IPS DF 6.9 (cell line): Measurements from ENCODE around the gene TSPAN9.

Experiments
- DNase-seq: peaks from one replicate; pipeline ENCODE4 v3.0.0-alpha.2; 2013; ENCODE audit warnings: low read depth, low spot score
- H3K27ac ChIP-seq: one replicate; pipeline ENCODE4 v1.5.1; 2013; ENCODE audit warnings: low read length, control low read depth
- H3K27me3 ChIP-seq: 2 replicates; pipeline ENCODE4 v1.6.1; 2013; ENCODE audit warnings: mild to moderate bottlenecking, low read length; ENCODE audit not compliant: control insufficient read depth, insufficient read depth
- H3K36me3 ChIP-seq: 2 replicates; pipeline ENCODE4 v1.6.1; 2013; ENCODE audit warnings: low read length; ENCODE audit not compliant: control insufficient read depth, insufficient read depth
- H3K4me1 ChIP-seq: 2 replicates; pipeline ENCODE4 v1.6.1; 2013; ENCODE audit warnings: low read length; ENCODE audit not compliant: control insufficient read depth, insufficient read depth
- H3K4me3 ChIP-seq: 2 replicates; pipeline ENCODE4 v1.5.1; 2013; ENCODE audit warnings: mild to moderate bottlenecking, low read length
- H3K9me3 ChIP-seq: 2 replicates; pipeline ENCODE4 v1.6.1; 2013; ENCODE audit warnings: low read length, inconsistent platforms; ENCODE audit not compliant: control insufficient read depth, insufficient read depth
- WGBS: extraction: QIAGEN DNeasy Blood & Tissue Kit; methylation state at CpG from one replicate; pipeline ENCODE4 v1.1.7; 2013; ENCODE audit warnings: mixed read lengths, missing lambda C conversion rate; ENCODE audit not compliant: insufficient read length, insufficient coverage; 5-methylcytosine and 5-hydroxymethylcytosine counted together

The TSPAN9 gene

GRCh38 chr12:3224530-3224903 lies 147.3 kb downstream of the TSPAN9 start:
- H3K27ac ChIP-seq, result no peak overlapping the region
- H3K36me3 ChIP-seq, result no peaks in the 10 kb centered on the region
- no peaks in the 10 kb centered on the region for H3K9me3 ChIP-seq
- peaks cover 7% of the 10 kb centered on the region for H3K4me1 ChIP-seq
- WGBS, result no CpG with 5 or more reads among the region's 19 CpGs
- H3K4me3 ChIP-seq, result no peak overlapping the region
- no peaks in the 10 kb centered on the region for H3K27me3 ChIP-seq
- DNase-seq, result no peak

DNA sequence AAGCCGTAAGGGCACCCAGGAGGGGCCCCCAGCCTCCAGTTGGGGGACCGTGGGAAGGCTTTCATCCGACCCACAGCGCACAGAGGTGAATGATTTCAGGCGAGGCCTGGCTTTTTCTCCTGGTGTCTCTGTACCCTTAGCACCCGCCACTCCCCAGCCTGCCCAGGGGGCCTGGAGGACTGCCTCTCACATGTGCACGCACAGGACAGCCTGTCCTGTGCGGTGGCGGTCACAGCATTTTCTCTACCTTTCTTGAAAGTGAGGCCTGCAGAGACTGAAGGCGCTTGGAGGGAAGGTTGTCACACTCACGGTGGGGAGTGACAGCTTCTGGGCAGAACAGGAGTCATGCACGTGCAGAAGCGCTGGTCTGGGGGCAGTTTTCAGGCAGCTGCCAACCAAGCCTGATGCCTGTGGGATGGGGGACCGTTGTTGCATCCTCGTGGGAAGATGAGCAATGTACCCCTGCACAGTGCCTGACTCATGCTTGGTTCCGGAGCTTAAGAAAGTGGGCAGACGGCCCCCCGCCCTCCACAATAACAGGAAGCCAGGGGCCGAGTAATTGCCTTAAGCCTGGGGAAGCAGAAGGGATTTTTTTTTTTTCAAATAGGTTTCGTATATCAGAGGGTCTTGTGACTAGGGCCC lies 148.1 kb downstream of the TSPAN9 start:
- DNase-seq, result no peak
- Histone ChIP-seq H3K4me3 (no peak overlapping the region), H3K4me1 (peaks cover 7% of the 10 kb centered on the region)

DNA sequence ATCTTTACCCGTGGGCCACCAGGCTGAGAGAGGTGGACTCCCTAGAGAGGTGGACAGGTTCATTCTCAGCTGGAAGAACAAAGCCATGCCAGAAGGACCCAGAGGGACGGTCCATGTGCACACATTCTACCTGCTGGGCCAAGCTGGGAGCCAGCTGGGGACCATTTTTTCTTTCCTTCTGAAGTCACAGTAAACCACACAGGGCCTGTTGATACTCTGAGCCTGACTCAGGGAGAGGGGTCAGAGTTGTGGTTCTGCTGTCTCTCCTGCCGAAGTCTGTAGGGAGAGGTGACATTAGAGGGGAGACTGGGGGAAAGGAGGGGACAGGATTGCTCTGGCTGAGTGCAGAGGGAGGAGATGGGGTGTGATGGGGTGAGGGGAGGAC lies 148.6 kb downstream of the TSPAN9 start:
- no CpG with 5 or more reads among the region's 3 CpGs for WGBS
- H3K9me3 ChIP-seq, result no peaks in the 10 kb centered on the region
- H3K36me3 ChIP-seq, result no peaks in the 10 kb centered on the region
- DNase-seq, result no peak
- no peaks in the 10 kb centered on the region for H3K27me3 ChIP-seq
- no peak overlapping the region for H3K27ac ChIP-seq
- peaks cover 7% of the 10 kb centered on the region for H3K4me1 ChIP-seq
- H3K4me3 ChIP-seq, result no peak overlapping the region

More for the DNA sequence above, 148.1 kb downstream of the TSPAN9 start:
- Histone ChIP-seq H3K36me3 (no peaks in the 10 kb centered on the region), H3K27me3 (no peaks in the 10 kb centered on the region), H3K27ac (no peak overlapping the region), H3K9me3 (no peaks in the 10 kb centered on the region)
- no CpG with 5 or more reads among the region's 20 CpGs for WGBS

GRCh38 chr12:3226264-3226663 lies 149.1 kb downstream of the TSPAN9 start:
- no peak for DNase-seq
- Histone ChIP-seq H3K36me3 (no peaks in the 10 kb centered on the region), H3K4me1 (peaks cover 9% of the 10 kb centered on the region), H3K9me3 (no peaks in the 10 kb centered on the region), H3K27ac (no peak overlapping the region), H3K4me3 (no peak overlapping the region), H3K27me3 (no peaks in the 10 kb centered on the region)
- WGBS, result no CpG with 5 or more reads among the region's 3 CpGs

- H3K4me3 ChIP-seq, result no peak overlapping the region
- H3K4me1 ChIP-seq, result peaks cover 13% of the 10 kb centered on the region
- no peaks in the 10 kb centered on the region for H3K27me3 ChIP-seq
- H3K36me3 ChIP-seq, result no peaks in the 10 kb centered on the region
- H3K9me3 ChIP-seq, result no peaks in the 10 kb centered on the region
- WGBS, result no CpG with 5 or more reads among the region's 17 CpGs
- DNase-seq, result no peak
- no peak overlapping the region for H3K27ac ChIP-seq
These were observed 150.1 kb downstream of the TSPAN9 start for GRCh38 chr12:3227076-3227975.

DNA sequence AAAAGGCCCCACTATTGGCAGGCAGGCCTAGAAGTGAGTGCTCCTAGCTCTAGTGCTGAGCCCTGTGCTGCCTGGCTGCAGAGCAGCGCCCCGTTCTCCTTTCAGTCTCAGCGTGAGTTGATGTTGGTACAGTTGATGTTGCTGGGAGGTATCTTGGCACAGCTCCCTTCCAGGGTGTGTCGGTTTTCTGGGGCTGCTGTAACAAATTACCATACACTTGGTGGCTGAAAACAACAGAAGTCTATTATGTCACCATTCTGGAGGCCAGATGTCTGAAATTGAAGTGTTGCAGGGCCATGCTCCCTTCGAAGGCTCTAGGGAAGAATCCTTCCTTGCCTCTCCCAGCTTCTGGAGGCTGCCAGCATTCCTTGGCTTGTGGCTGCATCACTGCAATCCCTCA lies 151.4 kb downstream of the TSPAN9 start:
- Histone ChIP-seq H3K27me3 (no peaks in the 10 kb centered on the region), H3K4me3 (no peak overlapping the region), H3K36me3 (no peaks in the 10 kb centered on the region), H3K4me1 (peaks cover 13% of the 10 kb centered on the region), H3K27ac (no peak overlapping the region), H3K9me3 (no peaks in the 10 kb centered on the region)
- DNase-seq, result no peak
- WGBS, result no CpG with 5 or more reads among the region's 5 CpGs

GRCh38 chr12:3229577-3229976 lies 152.4 kb downstream of the TSPAN9 start:
- no peaks in the 10 kb centered on the region for H3K27me3 ChIP-seq
- no peaks in the 10 kb centered on the region for H3K9me3 ChIP-seq
- no peak overlapping the region for H3K4me3 ChIP-seq
- no peak for DNase-seq
- no peaks in the 10 kb centered on the region for H3K36me3 ChIP-seq
- WGBS, result no CpG with 5 or more reads among the region's 5 CpGs
- H3K27ac ChIP-seq, result no peak overlapping the region
- peaks cover 13% of the 10 kb centered on the region for H3K4me1 ChIP-seq

GRCh38 chr12:3230758-3231375 lies 153.7 kb downstream of the TSPAN9 start:
- no peaks in the 10 kb centered on the region for H3K36me3 ChIP-seq
- H3K9me3 ChIP-seq, result no peaks in the 10 kb centered on the region
- peaks cover 13% of the 10 kb centered on the region for H3K4me1 ChIP-seq
- no peaks in the 10 kb centered on the region for H3K27me3 ChIP-seq
- H3K27ac ChIP-seq, result no peak overlapping the region
- DNase-seq, result no peak
- no CpG with 5 or more reads among the region's 14 CpGs for WGBS
- H3K4me3 ChIP-seq, result no peak overlapping the region

DNA sequence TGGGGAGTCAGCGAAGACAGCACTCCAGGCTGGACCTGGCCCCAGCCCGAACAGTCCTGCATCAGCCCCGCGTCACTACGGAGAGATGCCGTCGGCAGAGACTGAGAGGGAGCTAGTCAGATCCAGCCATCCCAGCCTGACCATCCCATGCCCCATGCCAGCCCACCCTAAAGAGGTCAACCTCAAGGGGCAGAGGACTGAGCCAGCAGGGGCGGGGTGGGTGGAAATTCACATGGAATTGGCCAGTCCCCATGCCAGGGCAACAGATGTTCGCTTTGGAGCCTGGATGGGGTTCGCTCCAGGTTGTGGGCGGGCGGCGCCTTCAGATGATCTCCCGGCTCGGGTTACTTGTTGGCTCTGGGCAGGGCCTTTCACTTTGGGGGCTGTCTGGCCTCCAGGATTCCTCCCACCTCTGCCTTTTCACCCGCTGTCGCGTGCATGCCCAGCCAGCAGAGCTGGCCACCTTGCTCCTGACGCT lies 154.3 kb downstream of the TSPAN9 start:
- no peak overlapping the region for H3K27ac ChIP-seq
- whole genome bisulfite sequencing, result no CpG with 5 or more reads among the region's 19 CpGs
- DNase-seq, result no peak

DNA sequence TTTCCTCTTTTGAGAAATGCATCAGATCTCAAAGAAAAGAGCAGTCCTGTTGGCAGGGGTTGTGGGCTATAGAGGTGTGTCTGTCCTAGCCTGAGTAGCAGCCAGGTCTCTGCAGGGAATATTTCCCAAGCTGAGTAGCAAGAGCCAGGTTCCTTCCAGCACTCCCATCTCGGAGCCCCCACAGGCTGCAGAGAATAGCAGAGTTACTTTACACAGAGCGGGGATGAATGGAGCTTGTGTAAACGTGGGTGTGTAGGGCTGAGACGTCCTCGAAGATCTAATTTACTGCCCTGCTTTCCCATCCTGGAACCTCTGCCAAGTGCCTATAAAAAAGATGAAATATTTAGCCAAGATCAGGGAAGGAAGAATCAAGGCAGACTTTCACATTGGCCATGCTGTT lies 156.6 kb downstream of the TSPAN9 start:
- Histone ChIP-seq H3K4me1 (peaks cover 10% of the 10 kb centered on the region), H3K27me3 (no peaks in the 10 kb centered on the region), H3K36me3 (no peaks in the 10 kb centered on the region), H3K4me3 (no peak overlapping the region), H3K9me3 (no peaks in the 10 kb centered on the region), H3K27ac (no peak overlapping the region)
- no peak for DNase-seq
- WGBS, result no CpG with 5 or more reads among the region's 5 CpGs

More for the DNA sequence above, 154.3 kb downstream of the TSPAN9 start:
- Histone ChIP-seq H3K4me1 (peaks cover 13% of the 10 kb centered on the region), H3K36me3 (no peaks in the 10 kb centered on the region), H3K27me3 (no peaks in the 10 kb centered on the region), H3K4me3 (no peak overlapping the region), H3K9me3 (no peaks in the 10 kb centered on the region)
